SK-N-SH (cell line): Measurements from ENCODE around the gene BTNL8. TPM values are rescaled to one million over a fixed set of nuclear protein-coding genes. Genes with fewer than 3 reads are reported as not detected.

Source experiments
- CTCF ChIA-PET: fragments of 300-600, 350-600 bp; formaldehyde crosslinking; extraction: SDS; loops from one replicate; lab custom pipeline; 2021; lab: Yijun Ruan, JAX
- POLR2A ChIA-PET: fragments of 350-600 bp; sonication (Branson Sonifier 250); formaldehyde crosslinking; extraction: SDS; loops from one replicate; lab custom pipeline; 2020; ENCODE audit warnings: antibody characterized with exemption, inconsistent platforms; lab: Yijun Ruan, JAX
- DNase-seq: peaks from one replicate; pipeline ENCODE4 v3.0.0; 2012
- H2AFZ ChIP-seq: fragments of 200-600 bp; sonication (generic); 2 replicates; pipeline ENCODE4 v1.8.1; 2016; ENCODE audit warnings: antibody characterized with exemption, mild to moderate bottlenecking, low read depth
- H3F3A ChIP-seq: fragments of 200-600 bp; sonication (generic); replicated peaks from 2 replicates; pipeline ENCODE3; 2016; ENCODE audit warnings: antibody characterized with exemption, mild to moderate bottlenecking; ENCODE audit not compliant: insufficient read depth
- H3K27ac ChIP-seq, 2 experiments: fragments of 200-500 bp in 1 of 2; fragments of 200-600 bp in 1 of 2; sonication (Bioruptor generic) in 1 of 2; sonication (generic), shearing (Covaris generic) in 1 of 2; 2 replicates each; pipeline versions ENCODE4 v1.5.1 to v1.6.1; 2014 to 2016; ENCODE audit warnings: low read depth in 2 of 2, inconsistent platforms in 1 of 2, low read length in 1 of 2, mild to moderate bottlenecking in 1 of 2, mixed read lengths in 1 of 2
- H3K27me3 ChIP-seq: fragments of 200-600 bp; sonication (generic), shearing (Covaris generic); 2 replicates; pipeline ENCODE4 v1.6.1; 2016; ENCODE audit warnings: mixed run types; ENCODE audit not compliant: insufficient read depth
- H3K36me3 ChIP-seq, 2 experiments: fragments of 200-500 bp in 1 of 2; fragments of 200-600 bp in 1 of 2; sonication (Bioruptor generic) in 1 of 2; sonication (generic) in 1 of 2; replicated peaks in 1 of 2; 2 replicates each; pipeline versions ENCODE3 to v1.5.1; 2014 to 2016; ENCODE audit warnings: low read length in 1 of 2, mild to moderate bottlenecking in 1 of 2; ENCODE audit not compliant: insufficient read depth in 2 of 2, control insufficient read depth in 1 of 2
- H3K4me1 ChIP-seq, 2 experiments: fragments of 200-500 bp in 1 of 2; fragments of 200-600 bp in 1 of 2; sonication (Bioruptor generic) in 1 of 2; sonication (generic), shearing (Covaris generic) in 1 of 2; 2 replicates each; pipeline versions ENCODE4 v1.5.1 to v1.6.1; 2014 to 2016; ENCODE audit warnings: low read depth in 1 of 2, low read length in 1 of 2, mixed run types in 1 of 2; ENCODE audit not compliant: insufficient read depth in 2 of 2, control insufficient read depth in 1 of 2
- H3K4me2 ChIP-seq: fragments of 200-600 bp; sonication (generic), shearing (Covaris generic); 2 replicates; pipeline ENCODE4 v1.6.1; 2017; ENCODE audit warnings: mixed run types
- H3K4me3 ChIP-seq, 2 experiments: fragments of 200-500 bp in 1 of 2; fragments of 200-600 bp in 1 of 2; sonication (Bioruptor generic) in 1 of 2; sonication (generic), shearing (Covaris generic) in 1 of 2; 2 replicates each; pipeline versions ENCODE4 v1.5.1 to v1.8.1; 2014 to 2016; ENCODE audit warnings: low read depth in 2 of 2, inconsistent platforms in 1 of 2, low read length in 1 of 2, mild to moderate bottlenecking in 1 of 2, mixed read lengths in 1 of 2, moderate library complexity in 1 of 2
- H3K79me2 ChIP-seq: fragments of 200-600 bp; sonication (generic); 2 replicates; pipeline ENCODE4 v1.8.1; 2017; ENCODE audit warnings: mild to moderate bottlenecking; ENCODE audit not compliant: insufficient read depth
- H3K9ac ChIP-seq: fragments of 200-600 bp; sonication (generic); 2 replicates; pipeline ENCODE4 v1.6.1; 2017; ENCODE audit warnings: mixed run types
- H3K9me2 ChIP-seq: fragments of 200-600 bp; sonication (generic); 2 replicates; pipeline ENCODE4 v1.6.1; 2017; ENCODE audit warnings: mixed run types
- H3K9me3 ChIP-seq: fragments of 200-600 bp; sonication (generic); 2 replicates; pipeline ENCODE4 v1.6.1; 2017; ENCODE audit warnings: mixed run types, mild to moderate bottlenecking, moderate library complexity
- H4K20me1 ChIP-seq: fragments of 200-600 bp; sonication (generic); 2 replicates; pipeline ENCODE4 v1.6.1; 2017; ENCODE audit warnings: mild to moderate bottlenecking, mixed run types; ENCODE audit not compliant: insufficient read depth
- FOXM1 ChIP-seq: IDR thresholded peaks from 2 replicates; pipeline ENCODE4 v1.4.0; 2012; ENCODE audit warnings: low read depth, mild to moderate bottlenecking
- POLR2AphosphoS5 ChIP-seq: IDR thresholded peaks from 2 replicates; pipeline ENCODE4 v1.6.1; 2012; ENCODE audit warnings: low read depth, low read length
- RCOR1 ChIP-seq: fragments of 150-350 bp; IDR thresholded peaks from 2 replicates; pipeline ENCODE4 v1.6.1; 2017; ENCODE audit warnings: antibody characterized with exemption, low read length
- RFX5 ChIP-seq: IDR thresholded peaks from 2 replicates; pipeline ENCODE4 v1.6.1; 2012; ENCODE audit warnings: mild to moderate bottlenecking, improper control_type of control experiment, low read length
- RXRA ChIP-seq: IDR thresholded peaks from 2 replicates; pipeline ENCODE4 v1.4.0; 2012; ENCODE audit warnings: low read depth, mild to moderate bottlenecking, borderline replicate concordance
- TEAD4 ChIP-seq: IDR thresholded peaks from 2 replicates; pipeline ENCODE4 v1.4.0; 2012; ENCODE audit warnings: mild to moderate bottlenecking, borderline replicate concordance; ENCODE audit not compliant: insufficient read depth
- WGBS: methylation state at CpG from one replicate; pipeline ENCODE4 v1.1.6; 2017; ENCODE audit warnings: low lambda C conversion rate; 5-methylcytosine and 5-hydroxymethylcytosine counted together
- polyA plus RNA-seq, 3 experiments: library from polyadenylated mRNA; depleted of rRNA; stranded (reverse); fragments of >200 nt; gene quantifications; 2 replicates each; pipeline ENCODE4 v1.2.3, GENCODE V29; 2012
- TF ChIP-seq, protein P1 (sequence below): IDR thresholded peaks from 2 replicates; pipeline ENCODE4 v1.4.0; 2012; ENCODE audit warnings: low read depth, borderline replicate concordance
- TF ChIP-seq, protein P2 (sequence below): IDR thresholded peaks from 2 replicates; pipeline ENCODE4; 2012
- TF ChIP-seq, protein P3 (sequence below): IDR thresholded peaks from 2 replicates; pipeline ENCODE4 v1.6.1; 2012; ENCODE audit warnings: mild to moderate bottlenecking, low read depth, low read length, moderate library complexity
- TF ChIP-seq, protein P4 (sequence below): IDR thresholded peaks from 2 replicates; pipeline ENCODE4 v1.4.0; 2012; ENCODE audit warnings: low read depth

Gene BTNL8
- polyA plus RNA-seq, 1 of the 3 experiments (the other 2 are of a cell fraction): not detected

DNA sequence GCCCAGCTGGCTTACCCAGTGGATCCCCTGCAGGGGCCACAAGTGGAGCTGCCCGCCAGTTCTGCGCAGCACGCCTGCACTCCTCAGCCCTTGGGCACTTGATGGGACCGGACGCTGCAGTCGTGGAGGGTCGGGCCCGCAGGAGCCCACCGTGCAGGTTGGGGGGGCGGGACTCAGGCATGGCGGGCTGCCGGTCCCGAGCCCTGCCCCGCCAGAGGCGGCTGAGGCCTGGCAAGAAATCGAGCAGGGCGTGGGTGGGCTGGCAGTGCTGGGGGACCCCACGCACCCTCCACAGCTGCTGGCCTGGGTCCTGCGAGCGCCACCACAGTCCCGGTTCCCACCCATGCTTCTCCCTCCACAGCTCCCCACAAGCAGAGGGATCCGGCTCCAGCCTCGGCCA is 70.4 kb downstream of the BTNL8 start (continued):
- no peak for TF ChIP-seq FOXM1
- no peak for TF ChIP-seq RXRA
- no peak for TF ChIP-seq POLR2AphosphoS5
- TF ChIP-seq RCOR1: no peak
- no peak for TF ChIP-seq RFX5

DNA sequence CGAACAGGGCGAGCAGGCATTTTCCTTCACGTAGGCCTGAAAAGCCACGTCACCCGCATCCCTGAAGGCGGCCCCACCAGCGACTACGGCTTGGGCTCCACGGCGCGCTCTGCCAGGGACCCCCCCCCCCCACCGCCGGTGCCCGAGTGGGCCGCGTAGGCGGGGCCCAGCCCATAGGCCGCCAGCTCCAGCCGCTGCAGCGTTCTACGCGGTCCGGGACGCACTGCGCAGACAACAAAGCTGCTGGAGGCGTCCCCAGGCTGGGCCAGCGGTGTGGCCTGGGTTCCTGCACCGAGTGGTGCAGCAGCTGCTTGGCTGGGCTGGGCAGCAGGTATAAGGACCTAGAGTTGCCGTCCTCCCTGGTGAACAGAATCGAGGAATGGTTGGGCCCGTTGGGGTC is 71.4 kb downstream of the BTNL8 start:
- H3F3A ChIP-seq: no peaks in the 10 kb centered on the region
- 20% methylated on average over 1 of the region's 31 CpGs for WGBS
- H3K4me2 ChIP-seq: no peak overlapping the region
- no peaks in the 10 kb centered on the region for H3K9me3 ChIP-seq
- no peaks in the 10 kb centered on the region for H3K79me2 ChIP-seq
- ChIA-PET CTCF (no interaction called here), POLR2A (no interaction called here)
- no peak for DNase-seq
- TF ChIP-seq, protein P1, sequence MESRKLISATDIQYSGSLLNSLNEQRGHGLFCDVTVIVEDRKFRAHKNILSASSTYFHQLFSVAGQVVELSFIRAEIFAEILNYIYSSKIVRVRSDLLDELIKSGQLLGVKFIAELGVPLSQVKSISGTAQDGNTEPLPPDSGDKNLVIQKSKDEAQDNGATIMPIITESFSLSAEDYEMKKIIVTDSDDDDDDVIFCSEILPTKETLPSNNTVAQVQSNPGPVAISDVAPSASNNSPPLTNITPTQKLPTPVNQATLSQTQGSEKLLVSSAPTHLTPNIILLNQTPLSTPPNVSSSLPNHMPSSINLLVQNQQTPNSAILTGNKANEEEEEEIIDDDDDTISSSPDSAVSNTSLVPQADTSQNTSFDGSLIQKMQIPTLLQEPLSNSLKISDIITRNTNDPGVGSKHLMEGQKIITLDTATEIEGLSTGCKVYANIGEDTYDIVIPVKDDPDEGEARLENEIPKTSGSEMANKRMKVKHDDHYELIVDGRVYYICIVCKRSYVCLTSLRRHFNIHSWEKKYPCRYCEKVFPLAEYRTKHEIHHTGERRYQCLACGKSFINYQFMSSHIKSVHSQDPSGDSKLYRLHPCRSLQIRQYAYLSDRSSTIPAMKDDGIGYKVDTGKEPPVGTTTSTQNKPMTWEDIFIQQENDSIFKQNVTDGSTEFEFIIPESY: no peak
- TF ChIP-seq, protein P2, sequence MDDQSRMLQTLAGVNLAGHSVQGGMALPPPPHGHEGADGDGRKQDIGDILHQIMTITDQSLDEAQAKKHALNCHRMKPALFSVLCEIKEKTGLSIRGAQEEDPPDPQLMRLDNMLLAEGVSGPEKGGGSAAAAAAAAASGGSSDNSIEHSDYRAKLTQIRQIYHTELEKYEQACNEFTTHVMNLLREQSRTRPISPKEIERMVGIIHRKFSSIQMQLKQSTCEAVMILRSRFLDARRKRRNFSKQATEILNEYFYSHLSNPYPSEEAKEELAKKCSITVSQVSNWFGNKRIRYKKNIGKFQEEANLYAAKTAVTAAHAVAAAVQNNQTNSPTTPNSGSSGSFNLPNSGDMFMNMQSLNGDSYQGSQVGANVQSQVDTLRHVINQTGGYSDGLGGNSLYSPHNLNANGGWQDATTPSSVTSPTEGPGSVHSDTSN: no peak
- TF ChIP-seq, protein P3, sequence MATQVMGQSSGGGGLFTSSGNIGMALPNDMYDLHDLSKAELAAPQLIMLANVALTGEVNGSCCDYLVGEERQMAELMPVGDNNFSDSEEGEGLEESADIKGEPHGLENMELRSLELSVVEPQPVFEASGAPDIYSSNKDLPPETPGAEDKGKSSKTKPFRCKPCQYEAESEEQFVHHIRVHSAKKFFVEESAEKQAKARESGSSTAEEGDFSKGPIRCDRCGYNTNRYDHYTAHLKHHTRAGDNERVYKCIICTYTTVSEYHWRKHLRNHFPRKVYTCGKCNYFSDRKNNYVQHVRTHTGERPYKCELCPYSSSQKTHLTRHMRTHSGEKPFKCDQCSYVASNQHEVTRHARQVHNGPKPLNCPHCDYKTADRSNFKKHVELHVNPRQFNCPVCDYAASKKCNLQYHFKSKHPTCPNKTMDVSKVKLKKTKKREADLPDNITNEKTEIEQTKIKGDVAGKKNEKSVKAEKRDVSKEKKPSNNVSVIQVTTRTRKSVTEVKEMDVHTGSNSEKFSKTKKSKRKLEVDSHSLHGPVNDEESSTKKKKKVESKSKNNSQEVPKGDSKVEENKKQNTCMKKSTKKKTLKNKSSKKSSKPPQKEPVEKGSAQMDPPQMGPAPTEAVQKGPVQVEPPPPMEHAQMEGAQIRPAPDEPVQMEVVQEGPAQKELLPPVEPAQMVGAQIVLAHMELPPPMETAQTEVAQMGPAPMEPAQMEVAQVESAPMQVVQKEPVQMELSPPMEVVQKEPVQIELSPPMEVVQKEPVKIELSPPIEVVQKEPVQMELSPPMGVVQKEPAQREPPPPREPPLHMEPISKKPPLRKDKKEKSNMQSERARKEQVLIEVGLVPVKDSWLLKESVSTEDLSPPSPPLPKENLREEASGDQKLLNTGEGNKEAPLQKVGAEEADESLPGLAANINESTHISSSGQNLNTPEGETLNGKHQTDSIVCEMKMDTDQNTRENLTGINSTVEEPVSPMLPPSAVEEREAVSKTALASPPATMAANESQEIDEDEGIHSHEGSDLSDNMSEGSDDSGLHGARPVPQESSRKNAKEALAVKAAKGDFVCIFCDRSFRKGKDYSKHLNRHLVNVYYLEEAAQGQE: no peak
- no peak for TF ChIP-seq TEAD4
- TF ChIP-seq, protein P4, sequence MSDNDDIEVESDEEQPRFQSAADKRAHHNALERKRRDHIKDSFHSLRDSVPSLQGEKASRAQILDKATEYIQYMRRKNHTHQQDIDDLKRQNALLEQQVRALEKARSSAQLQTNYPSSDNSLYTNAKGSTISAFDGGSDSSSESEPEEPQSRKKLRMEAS: no peak
- H2AFZ ChIP-seq: no peak overlapping the region
- no peak overlapping the region for H3K27ac ChIP-seq
- no peaks in the 10 kb centered on the region for H3K27me3 ChIP-seq
- H3K9me2 ChIP-seq: no peaks in the 10 kb centered on the region
- H3K36me3 ChIP-seq: no peaks in the 10 kb centered on the region
- no peak overlapping the region for H3K9ac ChIP-seq
- no peaks in the 10 kb centered on the region for H3K4me1 ChIP-seq
- H4K20me1 ChIP-seq: no peaks in the 10 kb centered on the region
- no peak overlapping the region for H3K4me3 ChIP-seq
